ENCODE measurements around the gene ARHGAP32. TPM values are rescaled to one million over a fixed set of nuclear protein-coding genes. Genes with fewer than 3 reads are reported as not detected.
"Not testable (repeated sequence)": the region's sequence is repeated elsewhere in the genome, so short reads cannot be mapped to it uniquely, and the experiment has no call there.

Gene ARHGAP32
- total and polyA plus RNA-seq, 10 donors = 0.53 to 17.0 (median 10.2) TPM

DNA sequence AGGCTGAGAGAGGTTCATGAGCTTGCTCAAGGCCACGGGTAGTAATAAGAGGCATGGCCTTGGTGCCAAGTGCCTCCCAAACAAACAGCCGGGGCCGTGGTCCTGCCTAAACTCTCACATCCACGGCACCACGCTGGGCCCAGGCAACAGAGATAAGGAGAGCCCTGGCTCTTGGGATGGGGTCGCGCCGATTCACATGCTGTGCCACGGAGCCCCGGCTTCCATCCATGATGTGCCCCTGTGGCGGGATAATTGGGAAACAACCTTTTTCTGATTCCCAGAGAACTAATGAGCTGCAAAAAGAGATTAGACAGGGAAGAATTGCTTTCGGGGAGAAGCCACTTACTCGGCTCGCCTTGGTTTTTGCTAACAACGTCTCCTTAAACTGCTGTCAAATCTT, 271.5 kb downstream of the ARHGAP32 start:
- peak; percentile 71 for DNase-seq
- intact Hi-C loops (cut with DNase I; ENCODE audit: low total_unique reads) = no loop called here
- no peak overlapping the region for H3K4me3 ChIP-seq
- no peaks in the 10 kb centered on the region for H3K9me3 ChIP-seq
- 88 to 90% (median 90%) methylated on average over 11 to 15 of the region's 15 CpGs for WGBS, 5 donors
- peaks cover 0 to 4% (median 0%) of the 10 kb centered on the region in 6 donors for H3K36me3 ChIP-seq
- TF ChIP-seq, protein P1, sequence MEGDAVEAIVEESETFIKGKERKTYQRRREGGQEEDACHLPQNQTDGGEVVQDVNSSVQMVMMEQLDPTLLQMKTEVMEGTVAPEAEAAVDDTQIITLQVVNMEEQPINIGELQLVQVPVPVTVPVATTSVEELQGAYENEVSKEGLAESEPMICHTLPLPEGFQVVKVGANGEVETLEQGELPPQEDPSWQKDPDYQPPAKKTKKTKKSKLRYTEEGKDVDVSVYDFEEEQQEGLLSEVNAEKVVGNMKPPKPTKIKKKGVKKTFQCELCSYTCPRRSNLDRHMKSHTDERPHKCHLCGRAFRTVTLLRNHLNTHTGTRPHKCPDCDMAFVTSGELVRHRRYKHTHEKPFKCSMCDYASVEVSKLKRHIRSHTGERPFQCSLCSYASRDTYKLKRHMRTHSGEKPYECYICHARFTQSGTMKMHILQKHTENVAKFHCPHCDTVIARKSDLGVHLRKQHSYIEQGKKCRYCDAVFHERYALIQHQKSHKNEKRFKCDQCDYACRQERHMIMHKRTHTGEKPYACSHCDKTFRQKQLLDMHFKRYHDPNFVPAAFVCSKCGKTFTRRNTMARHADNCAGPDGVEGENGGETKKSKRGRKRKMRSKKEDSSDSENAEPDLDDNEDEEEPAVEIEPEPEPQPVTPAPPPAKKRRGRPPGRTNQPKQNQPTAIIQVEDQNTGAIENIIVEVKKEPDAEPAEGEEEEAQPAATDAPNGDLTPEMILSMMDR (IDR thresholded peaks at IDR 0.05 in 8 of 11, conservative IDR thresholded peaks at IDR 0.05 in 3 of 11) = no peak
- TF ChIP-seq POLR2A (IDR thresholded peaks at IDR 0.05) (no peak), POLR2AphosphoS5 (IDR thresholded peaks at IDR 0.05) (no peak)
- H3K27ac ChIP-seq = no peak overlapping the region
- H3K27me3 ChIP-seq (replicated peaks in 1 of 7) = no peaks in the 10 kb centered on the region
- peaks cover 0 to 25% (median 4%) of the 10 kb centered on the region in 6 donors for H3K4me1 ChIP-seq

DNA sequence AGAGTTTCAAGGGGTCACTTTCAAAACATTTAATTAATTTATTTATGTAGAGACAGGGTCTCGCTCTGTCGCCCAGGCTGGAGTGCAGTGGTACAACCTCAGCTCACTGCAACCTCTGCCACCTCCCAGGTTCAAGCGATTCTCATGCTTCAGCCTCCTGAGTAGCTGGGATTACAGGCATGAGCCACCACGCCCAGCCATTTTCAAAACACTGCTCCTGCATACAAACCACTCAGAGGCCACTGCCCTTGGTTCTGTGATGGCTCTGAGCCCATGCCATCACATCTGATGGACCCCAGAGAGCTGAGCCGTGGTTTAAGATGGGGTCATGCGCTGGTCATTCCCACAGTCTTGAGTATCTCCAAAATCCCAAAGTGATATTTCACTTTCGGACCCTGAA, 272.5 kb downstream of the ARHGAP32 start:
- H3K36me3 ChIP-seq; H3K27me3 ChIP-seq (replicated peaks in 1 of 7); H3K4me3 ChIP-seq; intact Hi-C loops (cut with DNase I; ENCODE audit: low total_unique reads); H3K27ac ChIP-seq; H3K9me3 ChIP-seq: not testable (repeated sequence)
- 73 to 85% (median 78%) methylated on average over 7 of the region's 7 CpGs for WGBS, 5 donors
- peak; percentile 45 for DNase-seq
- H3K4me1 ChIP-seq = peaks cover 0 to 19% (median 4%) of the 10 kb centered on the region in 6 donors

DNA sequence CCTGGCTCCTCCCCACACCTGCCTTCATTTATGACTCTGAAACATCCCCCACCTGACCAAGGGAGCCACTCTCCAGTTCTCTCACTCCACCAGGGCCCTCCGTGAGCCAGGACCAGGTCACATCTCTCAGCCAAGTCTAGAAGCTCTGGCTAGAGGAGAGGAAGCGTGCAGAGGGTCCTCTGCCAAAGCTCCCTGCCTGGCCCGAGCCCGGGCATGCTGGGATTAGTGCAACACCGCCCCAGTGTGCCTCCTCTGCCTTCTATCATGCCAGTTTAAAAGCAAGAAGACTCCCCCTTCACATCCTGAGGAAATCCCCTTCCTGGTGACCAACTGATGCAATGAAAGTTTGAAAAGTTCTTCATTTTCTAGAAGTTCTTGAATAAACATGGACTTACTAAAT, 272.9 kb downstream of the ARHGAP32 start:
- Histone ChIP-seq H3K36me3 (peaks cover 0 to 13% (median 0%) of the 10 kb centered on the region in 6 donors), H3K27ac (no peak overlapping the region), H3K4me1 (peaks cover 0 to 19% (median 4%) of the 10 kb centered on the region in 6 donors), H3K27me3 (replicated peaks in 1 of 7) (peaks cover 0 to 4% (median 0%) of the 10 kb centered on the region in 7 donors), H3K9me3 (no peaks in the 10 kb centered on the region), H3K4me3 (no peak overlapping the region)
- intact Hi-C loops (cut with DNase I; ENCODE audit: low total_unique reads) = no loop called here
- WGBS, 5 donors = 27 to 46% (median 33%) methylated on average over 5 of the region's 5 CpGs
- TF ChIP-seq, protein P1 (IDR thresholded peaks at IDR 0.05 in 8 of 11, conservative IDR thresholded peaks at IDR 0.05 in 3 of 11) = no peak
- TF ChIP-seq POLR2AphosphoS5 (IDR thresholded peaks at IDR 0.05) (no peak), POLR2A (IDR thresholded peaks at IDR 0.05) (no peak)
- peak; percentile 66 for DNase-seq

DNA sequence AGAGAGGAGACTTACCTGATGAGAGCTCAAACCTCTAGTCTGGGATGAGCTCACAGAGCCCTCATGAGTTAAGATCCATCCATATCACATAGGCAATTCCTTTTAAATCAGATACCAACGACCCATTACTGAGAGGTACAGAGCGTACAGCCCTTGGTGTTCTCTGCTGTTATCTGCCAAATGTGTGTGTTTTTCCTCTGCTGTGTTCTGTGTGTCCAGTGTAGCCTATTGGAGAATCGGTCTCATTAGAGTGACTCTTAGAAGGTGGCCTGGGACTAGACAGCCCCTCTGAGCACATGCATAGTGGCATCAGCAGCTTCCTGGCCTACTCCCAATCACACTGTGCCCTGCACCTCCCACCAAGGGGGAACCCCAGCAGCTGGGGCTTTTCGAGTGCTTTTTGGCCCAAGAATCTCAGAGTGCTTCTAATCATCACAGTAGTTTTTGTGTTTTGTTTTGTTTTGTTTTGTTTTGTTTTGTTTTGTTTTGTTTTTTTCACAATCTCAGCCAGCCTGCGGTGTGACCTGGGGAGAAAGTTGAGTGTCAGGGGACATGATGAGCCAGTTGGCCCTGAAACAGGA, 274.9 kb downstream of the ARHGAP32 start:
- peaks cover 0 to 23% (median 0%) of the 10 kb centered on the region in 6 donors for H3K36me3 ChIP-seq
- peaks cover 0 to 9% (median 0%) of the 10 kb centered on the region in 7 donors for H3K27me3 ChIP-seq (replicated peaks in 1 of 7)
- DNase-seq = peak; percentile 36
- no peaks in the 10 kb centered on the region for H3K9me3 ChIP-seq
- intact Hi-C loops (cut with DNase I; ENCODE audit: low total_unique reads) = no loop called here
- WGBS, 5 donors = 44 to 62% (median 52%) methylated on average over 5 of the region's 5 CpGs
- no peak overlapping the region for H3K27ac ChIP-seq
- TF ChIP-seq POLR2A (IDR thresholded peaks at IDR 0.05) = no peak
- TF ChIP-seq POLR2AphosphoS5 (IDR thresholded peaks at IDR 0.05) = no peak
- TF ChIP-seq, protein P1 (IDR thresholded peaks at IDR 0.05 in 8 of 11, conservative IDR thresholded peaks at IDR 0.05 in 3 of 11) = no peak
- H3K4me1 ChIP-seq = peaks cover 0 to 19% (median 4%) of the 10 kb centered on the region in 6 donors
- no peak overlapping the region for H3K4me3 ChIP-seq

All from spleen (tissue), 11 donors.